ENCODE measurements around the gene CERCAM. TPM values are rescaled to one million over a fixed set of nuclear protein-coding genes. Genes with fewer than 3 reads are reported as not detected.

Gene CERCAM
- total RNA-seq, 1 donor from 2014 or later, result 70.5 TPM

- no peaks in the 10 kb centered on the region for H3K27me3 ChIP-seq
- intact Hi-C loops (cut with DNase I), result no loop called here
Measured at GRCh38 chr9:128396970-128397613, 23.6 kb upstream of the CERCAM start.

GRCh38 chr9:128397831-128398230 is 22.8 kb upstream of the CERCAM start:
- Histone ChIP-seq H3K4me1 (no peaks in the 10 kb centered on the region), H3K36me3 (peaks cover under 1 to 1% of the 10 kb centered on the region in 2 donors), H3K27me3 (no peaks in the 10 kb centered on the region), H3K9me3 (no peaks in the 10 kb centered on the region), H3K4me3 (no peak overlapping the region), H3K27ac (no peak overlapping the region)
- intact Hi-C loops (cut with DNase I), result no loop called here
- no peak for DNase-seq (ENCODE audit: low spot score in 2 of 2)
- TF ChIP-seq CTCF (IDR thresholded peaks at IDR 0.05), result no peak

More at GRCh38 chr9:128396970-128397613, 23.6 kb upstream of the CERCAM start:
- Histone ChIP-seq H3K9me3 (no peaks in the 10 kb centered on the region), H3K36me3 (peaks cover 5 to 8% of the 10 kb centered on the region in 2 donors), H3K4me1 (no peaks in the 10 kb centered on the region), H3K27ac (no peak overlapping the region), H3K4me3 (peak overlapping the region in 1 of 2 donors; percentile 22)
- no peak for DNase-seq (ENCODE audit: low spot score in 2 of 2)
- no peak for TF ChIP-seq CTCF (IDR thresholded peaks at IDR 0.05)

- H3K4me3 ChIP-seq, result no peak overlapping the region
- no peak for TF ChIP-seq CTCF (IDR thresholded peaks at IDR 0.05)
- no peak overlapping the region for H3K27ac ChIP-seq
- H3K4me1 ChIP-seq, result no peaks in the 10 kb centered on the region
- H3K9me3 ChIP-seq, result no peaks in the 10 kb centered on the region
- intact Hi-C loops (cut with DNase I), result no loop called here
- no peak for DNase-seq (ENCODE audit: low spot score in 2 of 2)
- no peaks in the 10 kb centered on the region for H3K27me3 ChIP-seq
- H3K36me3 ChIP-seq, result no peaks in the 10 kb centered on the region
Measured at GRCh38 chr9:128399861-128400260, 20.8 kb upstream of the CERCAM start.

GRCh38 chr9:128404560-128404959 is 16.1 kb upstream of the CERCAM start:
- Histone ChIP-seq H3K9me3 (no peaks in the 10 kb centered on the region), H3K4me1 (no peaks in the 10 kb centered on the region), H3K36me3 (no peaks in the 10 kb centered on the region), H3K27me3 (no peaks in the 10 kb centered on the region), H3K4me3 (no peak overlapping the region), H3K27ac (no peak overlapping the region)
- DNase-seq (ENCODE audit: low spot score in 2 of 2), result no peak
- intact Hi-C loops (cut with DNase I), result no loop called here
- no peak for TF ChIP-seq CTCF (IDR thresholded peaks at IDR 0.05)

GRCh38 chr9:128405077-128405779 is 15.4 kb upstream of the CERCAM start:
- TF ChIP-seq CTCF (IDR thresholded peaks at IDR 0.05), result no peak
- Histone ChIP-seq H3K27me3 (no peaks in the 10 kb centered on the region), H3K4me3 (no peak overlapping the region), H3K36me3 (no peaks in the 10 kb centered on the region), H3K27ac (no peak overlapping the region), H3K4me1 (no peaks in the 10 kb centered on the region), H3K9me3 (no peaks in the 10 kb centered on the region)
- DNase-seq (ENCODE audit: low spot score in 2 of 2), result no peak
- intact Hi-C loops (cut with DNase I), result no loop called here
